Frontal cortex (tissue), 4 donors: ENCODE results near the gene LYRM4. TPM values are rescaled to one million over a fixed set of nuclear protein-coding genes. Genes with fewer than 3 reads are reported as not detected.

ENCODE experiments used
- DNase-seq, 2 donors: peaks; one replicate each; pipeline ENCODE4 v3.0.0; 2012; ENCODE audit warnings: low spot score in 2 of 2
- FAIRE-seq: peaks from 2 replicates; lab custom pipeline; 2012; peaks lifted over from hg19 to GRCh38; lab: Jason Lieb, UNC
- total RNA-seq: library from RNA; depleted of rRNA; stranded (reverse); fragments of >200 nt; gene quantifications from one replicate; pipeline ENCODE4 v1.2.3, GENCODE V29; 2014
- donor health status: control.
- donor health status: control.
- donor health status: control.

LYRM4 gene
- total RNA-seq, 1 donor from 2014 or later: 14.7 TPM

DNA sequence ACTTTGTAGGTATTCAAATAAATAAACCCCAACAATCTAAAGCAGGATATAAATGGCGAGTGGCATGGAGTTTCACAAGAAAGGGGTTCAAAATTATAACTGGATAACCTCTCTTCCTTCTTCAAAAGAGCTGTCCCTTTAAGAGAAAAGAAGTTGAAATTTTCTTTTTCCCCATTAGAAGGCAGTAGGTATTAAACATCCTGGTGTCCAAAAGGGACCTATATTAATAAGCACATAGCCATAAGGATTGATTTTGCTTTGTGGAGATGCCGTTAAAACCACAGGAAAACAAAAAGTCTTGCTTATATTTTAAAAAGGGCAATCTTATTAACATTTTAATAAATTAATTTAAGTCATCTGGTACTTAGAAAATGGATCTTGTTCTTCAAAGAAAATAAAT lies 76.5 kb downstream of the LYRM4 start:
- no peak for DNase-seq
- no peak for FAIRE-seq

DNA sequence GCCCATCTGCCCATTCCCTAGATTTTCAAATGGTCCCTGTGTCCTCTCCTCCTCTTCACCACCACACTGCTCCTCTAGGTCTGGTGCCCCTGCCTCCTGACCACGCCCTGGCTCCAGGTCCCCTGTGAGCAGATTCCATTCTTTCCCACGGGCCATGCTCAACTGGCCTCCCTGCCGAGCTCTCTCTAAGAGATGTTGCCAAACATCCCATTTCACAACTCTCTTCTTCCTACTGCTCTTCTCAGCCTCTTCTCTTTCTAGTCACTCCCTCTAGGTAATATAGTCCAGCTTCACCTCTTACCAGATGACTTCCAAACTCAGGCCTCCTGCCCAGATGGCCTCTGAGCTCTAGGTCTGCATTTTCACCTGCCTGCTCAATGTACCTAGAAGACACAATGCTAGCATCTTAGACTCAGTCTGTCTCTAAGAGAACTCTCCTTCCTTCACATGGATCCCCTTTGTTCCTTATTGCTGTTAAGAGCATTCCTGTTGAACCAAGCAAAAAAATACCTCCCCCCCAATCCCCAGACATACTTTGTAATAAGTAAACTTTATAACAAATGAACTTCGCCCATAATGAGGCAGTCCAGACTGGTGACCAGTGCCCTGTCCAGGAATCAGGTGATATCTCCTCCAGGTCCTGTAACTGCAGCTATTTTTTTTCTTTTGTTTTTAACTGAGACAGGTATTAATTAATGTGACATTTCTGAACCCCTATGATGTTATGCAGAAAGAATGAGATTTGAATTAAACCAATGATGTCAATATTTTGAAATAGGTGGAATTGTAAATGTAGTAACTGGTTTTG lies 79.0 kb downstream of the LYRM4 start:
- DNase-seq (no peak), FAIRE-seq (no peak)

DNA sequence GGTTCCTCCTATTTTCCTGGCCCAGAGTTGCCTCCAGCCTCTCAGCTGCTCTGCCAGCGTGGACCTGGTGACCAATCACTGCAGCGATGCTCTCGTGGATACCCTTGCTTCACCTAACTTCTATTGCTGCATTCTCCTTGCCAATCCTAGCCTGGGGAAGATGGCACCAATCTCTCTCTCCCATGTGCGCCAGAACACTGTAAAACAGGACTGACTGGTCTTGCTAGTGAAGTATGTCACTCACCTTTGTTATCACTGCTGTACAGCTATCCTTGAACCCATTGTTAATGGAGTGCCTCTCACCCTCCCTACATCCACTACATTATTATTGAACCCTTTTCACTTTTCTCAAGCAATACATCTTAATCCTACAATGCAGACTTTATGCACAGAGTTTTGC lies 80.1 kb downstream of the LYRM4 start:
- DNase-seq (no peak), FAIRE-seq (no peak)

DNA sequence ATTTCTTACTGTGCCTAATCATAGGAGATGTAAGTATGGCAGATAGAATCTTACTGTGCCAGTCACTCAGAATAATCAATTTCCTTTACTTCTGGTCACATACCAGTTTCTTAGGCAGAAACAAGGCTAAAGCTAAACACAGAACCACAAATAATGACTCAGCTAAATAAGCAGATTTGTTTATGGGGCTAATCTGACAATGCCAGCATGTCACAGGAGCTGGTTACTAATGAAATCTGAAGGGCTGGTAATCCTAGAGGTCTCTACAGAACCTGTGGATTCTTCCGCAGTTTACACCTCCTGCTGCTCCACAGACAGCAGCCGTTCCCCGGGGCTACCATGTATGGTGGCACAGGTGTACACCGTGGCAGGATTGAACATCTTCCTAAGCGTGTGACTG lies 80.8 kb downstream of the LYRM4 start:
- DNase-seq (no peak), FAIRE-seq (no peak)

DNA sequence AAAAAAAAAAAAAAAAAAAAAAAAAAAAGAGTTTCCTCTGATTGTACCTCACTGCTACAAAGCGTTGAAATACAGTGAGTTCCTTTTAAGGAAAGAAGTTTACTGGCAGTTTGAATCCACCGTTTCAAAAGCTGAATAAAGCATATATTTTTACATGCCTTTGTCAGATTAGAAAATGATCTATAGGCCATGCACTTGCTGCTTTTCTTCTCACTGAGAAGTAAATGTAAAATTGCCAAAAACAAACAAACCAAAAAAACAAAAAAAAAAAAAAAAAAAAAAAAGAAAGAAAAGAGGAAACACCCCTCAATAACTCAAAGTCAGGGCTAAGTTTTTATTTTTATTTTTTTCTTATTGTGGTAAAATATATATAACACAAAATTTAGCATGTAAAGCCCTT lies 81.9 kb downstream of the LYRM4 start:
- FAIRE-seq (no peak), DNase-seq (no peak)

DNA sequence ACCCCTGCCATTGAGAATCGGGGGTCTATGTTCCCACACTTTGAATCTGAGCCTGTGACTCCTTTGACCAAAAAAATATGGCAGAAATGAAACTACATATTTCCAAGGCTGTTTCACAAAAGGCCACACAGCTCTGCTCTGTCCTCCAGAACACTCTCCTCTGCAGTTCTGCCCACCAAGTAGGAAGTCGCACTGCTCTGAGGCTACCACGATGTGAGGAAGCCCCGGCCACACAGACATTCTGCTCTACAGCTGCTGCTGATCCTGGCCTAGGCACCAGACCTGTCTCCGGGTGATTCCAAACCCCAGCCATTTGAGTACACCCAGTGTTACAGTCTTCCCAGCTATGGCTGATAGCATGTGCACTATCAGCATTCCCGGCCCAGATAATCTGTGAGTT lies 85.1 kb downstream of the LYRM4 start:
- FAIRE-seq (no peak), DNase-seq (no peak)

DNA sequence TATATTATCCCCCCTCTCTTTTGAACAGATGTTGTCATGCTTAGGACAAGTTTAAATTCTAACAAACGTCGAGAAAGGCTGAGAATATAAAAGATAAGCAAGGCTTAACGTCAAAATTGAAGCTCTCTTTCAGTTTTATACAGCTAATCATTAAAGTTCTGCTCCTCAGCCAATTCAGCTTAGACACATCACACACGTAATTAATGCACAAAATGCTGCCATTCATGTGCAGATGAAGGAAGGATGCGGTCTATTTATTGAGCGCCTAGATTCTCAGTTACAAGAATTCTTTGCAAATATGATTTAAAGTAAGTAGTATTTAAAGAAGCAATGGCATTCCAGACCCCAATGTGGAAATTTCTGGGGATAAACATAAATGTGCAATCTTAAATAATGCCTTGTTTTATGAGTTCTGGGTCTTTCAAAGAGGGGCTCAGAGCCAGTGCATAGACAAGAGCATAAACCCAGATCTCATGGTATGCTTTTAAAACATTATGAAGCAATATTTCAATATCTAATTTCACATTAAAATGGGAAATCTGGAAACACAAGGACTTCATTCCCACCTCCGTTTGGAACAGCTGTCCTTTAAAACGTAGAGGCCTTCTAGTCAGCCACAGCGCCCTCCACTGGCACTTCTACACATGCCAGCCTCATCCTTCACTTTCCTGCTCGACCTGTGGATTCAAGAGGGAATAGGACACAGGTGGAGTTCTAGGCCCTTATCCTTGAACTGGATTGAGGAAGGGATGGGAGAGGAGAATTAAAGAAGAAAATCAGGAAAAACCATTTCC lies 85.8 kb downstream of the LYRM4 start:
- DNase-seq (no peak), FAIRE-seq (no peak)

DNA sequence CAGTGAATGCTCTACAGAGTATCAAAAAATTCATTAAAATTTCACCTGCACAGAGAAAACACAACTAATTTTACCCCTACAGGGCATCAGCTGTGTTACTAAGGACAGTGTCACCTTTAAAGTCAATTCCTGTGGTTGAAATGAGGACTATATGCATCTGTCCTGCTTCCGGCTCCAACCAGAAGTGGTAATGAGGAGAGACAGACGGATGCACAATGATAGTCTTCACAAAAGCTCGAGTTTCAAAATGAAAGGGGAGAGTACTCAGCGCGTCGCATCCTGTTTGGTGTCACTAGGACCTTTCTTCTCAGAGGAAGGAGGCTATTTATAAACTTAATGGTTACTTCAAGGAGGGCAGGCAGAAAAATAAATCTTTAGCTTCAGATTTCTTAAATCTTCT lies 86.5 kb downstream of the LYRM4 start:
- FAIRE-seq: no peak
- no peak for DNase-seq

DNA sequence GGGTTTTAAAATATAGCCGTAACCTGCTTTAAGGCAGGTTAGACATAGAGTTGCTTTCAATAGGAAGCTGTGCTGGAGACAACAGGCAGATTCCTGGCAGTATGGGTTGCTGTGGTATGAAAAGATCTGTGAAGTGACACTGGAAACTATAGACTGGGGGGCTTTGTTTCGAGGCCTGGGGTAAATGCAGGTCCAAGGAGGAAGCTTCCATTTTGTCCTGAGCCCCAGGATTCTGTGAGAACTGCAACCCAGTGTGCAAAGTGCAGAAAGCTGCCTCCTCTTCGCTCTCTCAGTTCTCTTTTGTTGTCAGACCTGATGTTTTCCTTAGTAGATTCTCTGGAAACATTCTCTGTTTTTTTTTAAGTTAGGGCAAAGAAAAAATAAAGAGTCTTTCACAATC lies 86.9 kb downstream of the LYRM4 start:
- DNase-seq (no peak), FAIRE-seq (no peak)

DNA sequence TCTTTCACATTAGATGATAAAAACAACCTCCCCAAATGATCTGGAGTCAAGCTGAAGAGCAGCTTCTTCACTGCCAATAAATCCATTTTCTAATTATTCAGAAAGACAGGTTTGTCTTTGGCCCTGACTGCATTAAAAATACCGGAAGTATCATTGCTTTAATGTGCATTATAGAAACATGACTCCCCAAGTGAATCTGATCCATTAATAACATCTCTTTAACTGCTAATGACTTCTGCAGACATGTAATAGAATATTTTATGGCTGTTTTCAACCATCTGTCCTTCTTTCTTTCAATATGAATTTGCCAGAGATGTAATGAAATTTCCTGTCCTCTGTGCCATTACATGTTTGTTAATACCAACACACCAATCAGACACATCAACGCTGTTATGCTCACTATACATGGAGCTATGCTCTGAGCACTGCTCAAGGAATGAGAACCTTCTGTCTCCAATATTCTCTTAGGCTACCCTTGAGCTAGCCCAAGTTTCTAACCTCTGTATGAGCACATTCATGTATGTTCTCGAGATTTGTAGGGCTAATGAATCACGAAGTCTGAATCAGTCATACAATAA lies 87.8 kb downstream of the LYRM4 start:
- FAIRE-seq (no peak), DNase-seq (no peak)

DNA sequence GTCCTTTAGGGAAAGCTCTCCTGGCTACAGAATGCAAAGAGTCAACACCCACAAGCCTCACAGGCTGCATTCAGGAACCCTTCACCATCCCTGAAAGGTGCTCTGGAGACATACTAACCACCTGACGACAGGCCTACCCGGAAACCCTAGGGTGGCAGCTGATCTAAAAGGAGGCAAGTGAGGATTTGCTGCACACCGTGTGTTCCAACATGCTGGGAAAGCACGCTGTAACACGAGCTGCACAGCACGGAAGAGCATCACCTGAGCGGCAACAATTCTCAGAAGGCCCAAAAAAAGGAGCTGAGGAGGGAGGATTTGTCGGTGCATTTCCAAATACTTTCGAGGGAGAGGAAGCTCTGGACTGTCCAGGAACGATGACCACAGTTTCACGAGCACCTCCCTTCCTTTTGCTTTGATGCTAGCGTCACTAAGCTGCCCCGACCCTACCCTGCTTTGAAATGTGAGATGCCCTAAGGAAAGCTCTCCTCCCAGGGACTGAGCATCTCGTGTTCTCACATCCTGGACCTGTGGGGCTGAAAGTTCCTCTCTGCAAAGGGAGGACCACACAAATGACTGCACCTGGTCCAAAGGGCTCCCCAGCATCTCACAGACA lies 88.6 kb downstream of the LYRM4 start:
- no peak for FAIRE-seq
- no peak for DNase-seq

DNA sequence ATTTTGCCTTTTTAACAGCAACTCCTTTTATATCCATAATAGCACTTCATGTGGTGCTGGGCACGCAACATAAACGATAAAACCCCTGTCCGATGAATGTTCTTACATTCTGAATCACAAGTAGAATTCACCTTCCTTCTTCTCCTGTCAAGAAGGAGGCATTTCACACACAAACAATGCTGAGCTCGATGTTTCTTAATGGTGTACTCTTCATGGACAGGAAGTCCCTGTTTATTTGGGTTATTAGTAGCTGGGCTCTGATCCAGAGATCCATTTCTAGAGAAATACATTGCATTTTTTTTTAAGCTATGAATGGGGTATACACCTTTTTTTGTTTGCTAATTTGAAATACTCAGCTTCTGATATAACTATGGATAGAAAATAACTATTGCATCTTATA lies 93.2 kb downstream of the LYRM4 start:
- FAIRE-seq (no peak), DNase-seq (no peak)

DNA sequence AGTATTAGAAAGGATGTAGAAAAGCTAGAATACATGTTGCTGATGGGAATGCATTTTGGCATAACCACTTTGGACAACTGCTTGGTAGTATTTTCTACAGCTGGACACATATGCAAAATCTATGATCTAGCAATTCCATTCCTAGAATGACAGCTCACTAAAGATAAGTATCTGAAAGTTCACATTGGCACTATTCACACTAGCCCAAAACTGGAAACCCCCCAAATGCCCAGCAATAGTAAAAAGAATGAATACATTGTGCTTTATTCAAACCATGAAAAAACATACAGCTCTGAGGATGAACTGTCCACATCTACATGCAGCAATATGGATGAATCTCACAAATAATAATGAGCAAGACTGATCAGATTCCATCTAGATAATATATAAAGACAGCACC lies 96.7 kb downstream of the LYRM4 start:
- no peak for FAIRE-seq
- DNase-seq: no peak

DNA sequence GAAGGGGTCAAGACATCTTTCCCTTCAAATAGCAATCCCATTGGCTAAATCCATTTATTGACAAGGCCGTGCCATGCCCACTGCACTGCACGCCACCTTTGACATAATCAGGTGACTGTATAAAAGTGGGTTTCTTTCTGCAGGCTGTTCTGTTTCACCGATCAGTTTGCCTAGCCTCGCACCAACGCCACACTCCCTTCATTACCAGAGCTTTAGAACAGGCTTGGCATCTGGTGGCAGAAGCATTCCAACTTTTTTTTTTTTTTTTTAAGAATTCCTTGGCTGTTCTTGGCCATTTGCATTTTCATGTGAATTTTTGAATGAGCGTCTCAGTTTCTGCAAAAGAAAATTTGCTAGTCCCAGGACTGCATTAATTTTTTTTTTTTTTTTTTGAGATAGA lies 97.5 kb downstream of the LYRM4 start:
- DNase-seq: no peak
- no peak for FAIRE-seq

DNA sequence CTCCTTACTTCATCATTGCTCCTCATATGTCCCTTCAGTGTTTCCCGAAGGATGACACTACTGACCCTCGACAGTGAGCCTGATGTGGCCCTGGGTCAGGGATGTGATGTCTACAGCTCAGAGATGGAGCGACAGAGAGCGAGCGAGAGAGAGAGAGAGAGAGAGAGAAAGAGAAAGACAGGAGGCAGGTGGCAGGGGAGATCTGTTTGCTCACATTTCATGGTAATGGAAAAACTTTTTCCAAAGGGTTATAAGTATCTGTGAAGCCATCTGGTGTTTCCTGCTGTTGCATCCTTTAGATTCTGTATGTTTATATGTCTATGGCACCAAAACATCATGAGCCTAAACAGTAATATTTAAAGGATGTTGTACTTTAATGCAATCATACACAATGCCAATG lies 98.4 kb downstream of the LYRM4 start:
- DNase-seq (no peak), FAIRE-seq (no peak)

DNA sequence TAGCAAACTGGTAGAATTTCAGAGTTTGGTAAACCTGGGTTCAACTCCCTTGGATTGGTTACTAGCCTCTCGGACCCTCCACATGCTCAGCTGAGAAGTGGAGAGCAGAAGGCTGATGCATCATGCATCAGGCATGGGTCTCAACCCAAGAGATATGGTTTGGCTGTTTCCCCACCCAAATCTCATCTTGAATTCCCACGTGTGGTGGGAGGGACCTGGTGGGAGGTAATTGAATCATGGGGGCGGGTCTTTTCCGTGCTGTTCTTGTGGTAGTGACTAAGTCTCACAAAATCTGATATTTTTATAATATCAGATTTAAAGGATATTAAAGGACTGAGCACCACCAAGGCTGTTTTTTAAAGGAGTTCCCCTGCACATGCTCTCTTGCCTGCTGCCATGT lies 100.5 kb downstream of the LYRM4 start:
- FAIRE-seq (no peak), DNase-seq (no peak)

DNA sequence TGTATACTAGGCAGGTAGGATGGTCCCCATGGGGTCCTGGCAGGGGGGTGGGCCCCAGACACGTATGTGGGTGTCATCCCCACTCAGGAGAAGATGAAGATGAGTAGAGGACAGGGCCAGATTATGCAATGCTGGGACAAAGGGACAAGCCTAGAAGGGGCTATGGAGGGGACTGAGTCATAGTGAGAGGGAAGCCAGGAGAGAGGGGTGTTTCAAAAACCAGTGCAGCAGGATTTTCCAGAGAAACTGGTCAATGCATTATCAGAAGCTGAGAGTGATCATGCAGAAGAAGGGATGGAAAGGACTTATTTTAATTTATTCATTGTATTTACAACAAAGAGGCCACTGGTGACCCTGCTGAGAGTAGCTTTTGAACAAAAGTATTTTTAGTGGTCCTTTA lies 101.6 kb downstream of the LYRM4 start:
- no peak for DNase-seq
- FAIRE-seq: no peak

DNA sequence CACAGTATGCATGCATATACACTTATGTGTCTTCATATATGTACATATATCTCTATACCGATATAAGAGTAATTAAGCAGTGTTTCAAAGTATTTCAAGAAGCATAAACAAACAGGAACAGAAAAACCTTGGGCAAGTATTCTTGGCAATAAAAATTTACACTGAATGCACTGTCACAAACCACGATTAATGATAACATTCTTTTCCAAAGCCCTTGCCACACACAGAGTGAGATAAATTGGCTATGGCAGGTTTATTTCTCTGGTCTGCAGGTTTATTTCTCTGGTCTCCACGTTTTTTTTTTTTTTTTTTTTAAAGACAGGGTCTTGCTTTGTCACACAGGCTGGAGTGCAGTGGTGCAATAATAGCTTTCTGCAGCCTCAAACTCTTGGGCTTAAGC lies 102.6 kb downstream of the LYRM4 start:
- DNase-seq (no peak), FAIRE-seq (no peak)

DNA sequence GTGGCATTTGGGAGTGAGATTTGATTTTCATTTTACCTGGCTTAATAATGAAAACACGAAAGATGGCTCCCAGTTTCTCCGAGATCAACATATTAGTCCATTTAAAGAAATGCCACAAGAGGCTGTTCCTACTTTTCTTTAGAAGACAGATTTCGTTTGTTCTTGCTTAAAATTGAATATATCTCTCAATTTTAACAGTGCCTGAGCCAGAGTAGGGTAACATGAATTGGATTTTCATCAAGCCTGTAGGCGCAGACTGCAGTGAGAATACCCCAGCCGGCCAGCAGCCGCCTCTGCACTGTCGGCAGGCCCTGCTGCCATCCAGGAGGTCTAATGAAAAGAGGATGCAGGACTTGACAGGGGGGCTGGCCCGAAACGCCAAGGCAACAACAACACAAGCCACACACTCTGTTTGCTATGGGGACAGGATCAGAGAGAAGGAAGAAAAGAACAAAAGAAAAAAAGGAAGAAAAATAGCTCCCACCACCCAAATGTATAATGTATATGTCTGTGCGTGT lies 103.1 kb downstream of the LYRM4 start:
- no peak for FAIRE-seq
- no peak for DNase-seq

DNA sequence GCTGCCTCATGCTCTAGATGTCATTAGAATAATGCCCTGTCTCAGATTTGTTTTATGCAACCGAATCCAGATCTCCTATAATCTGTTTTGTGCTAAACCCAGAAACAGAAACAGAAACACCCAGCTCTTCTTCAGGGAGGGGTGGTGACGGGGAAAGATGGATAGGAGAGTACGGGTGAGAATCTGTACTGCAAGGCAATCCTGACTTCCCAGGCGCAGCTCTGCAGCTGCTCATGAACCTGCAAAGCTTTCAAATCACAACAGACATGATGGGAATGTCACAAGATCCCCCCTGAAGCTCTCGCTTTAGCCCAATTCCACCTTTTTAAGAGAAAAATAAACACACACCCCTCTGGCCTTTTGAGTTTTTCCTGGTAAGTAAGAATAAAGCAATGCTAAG lies 104.1 kb downstream of the LYRM4 start:
- FAIRE-seq (no peak), DNase-seq (no peak)

DNA sequence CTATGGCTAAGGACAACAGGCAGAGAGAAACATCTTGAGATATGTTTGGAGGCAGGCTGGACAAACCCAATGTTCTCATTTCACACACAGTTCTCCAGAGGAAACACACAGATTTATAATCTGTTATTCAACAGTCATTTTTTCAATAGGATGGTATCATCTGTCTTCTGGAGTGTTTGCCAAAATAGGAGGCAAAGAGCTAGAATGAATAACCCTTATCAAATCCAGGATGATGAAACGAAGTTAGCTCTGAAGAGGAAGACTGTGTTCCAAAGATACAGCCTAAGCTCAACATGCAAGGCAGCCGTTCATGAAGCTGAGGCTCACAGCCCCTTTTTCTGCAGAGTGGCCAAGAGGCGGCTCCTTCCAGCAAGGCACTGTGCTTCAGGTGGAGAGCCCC lies 104.8 kb downstream of the LYRM4 start:
- no peak for FAIRE-seq
- DNase-seq: no peak
